Duodenal mucosa (tissue), 2 donors: ENCODE measurements around the gene ZNF385B.

Experiments
- H3K27ac ChIP-seq: one replicate; pipeline ENCODE4 v1.7.0; 2013; ENCODE audit warnings: low read depth, low read length
- H3K27me3 ChIP-seq, 2 donors: one replicate each; pipeline ENCODE4 v1.7.0; 2013; ENCODE audit warnings: low read length in 2 of 2, control low read depth in 1 of 2; ENCODE audit not compliant: insufficient read depth in 2 of 2, control insufficient read depth in 1 of 2
- H3K36me3 ChIP-seq, 2 donors: one replicate each; pipeline ENCODE4 v1.7.0; 2013; ENCODE audit warnings: low read length in 2 of 2, control low read depth in 1 of 2; ENCODE audit not compliant: insufficient read depth in 2 of 2, control insufficient read depth in 1 of 2
- H3K4me1 ChIP-seq, 2 donors: one replicate each; pipeline ENCODE4 v1.7.0; 2013; ENCODE audit warnings: low read length in 2 of 2, control low read depth in 1 of 2; ENCODE audit not compliant: insufficient read depth in 2 of 2, control insufficient read depth in 1 of 2
- H3K4me3 ChIP-seq, 2 donors: one replicate each; pipeline ENCODE4 v1.7.0; 2013; ENCODE audit warnings: low read length in 2 of 2, low read depth in 1 of 2
- H3K9ac ChIP-seq, 2 donors: one replicate each; pipeline ENCODE4 v1.7.0; 2013; ENCODE audit warnings: low read length in 2 of 2, low read depth in 1 of 2
- H3K9me3 ChIP-seq, 2 donors: one replicate each; pipeline ENCODE4 v1.7.0; 2013; ENCODE audit warnings: low read length in 2 of 2, control low read depth in 1 of 2; ENCODE audit not compliant: control insufficient read depth in 1 of 2

Gene ZNF385B

GRCh38 chr2:179429597-179429996 lies 431.8 kb downstream of the ZNF385B start:
- H3K4me1 ChIP-seq = no peaks in the 10 kb centered on the region
- H3K27ac ChIP-seq = no peak overlapping the region
- no peaks in the 10 kb centered on the region for H3K36me3 ChIP-seq
- no peak overlapping the region for H3K9ac ChIP-seq
- H3K27me3 ChIP-seq = no peaks in the 10 kb centered on the region
- H3K9me3 ChIP-seq = no peaks in the 10 kb centered on the region
- H3K4me3 ChIP-seq = no peak overlapping the region

GRCh38 chr2:179429060-179429471 lies 432.3 kb downstream of the ZNF385B start:
- Histone ChIP-seq H3K9me3 (no peaks in the 10 kb centered on the region), H3K27ac (no peak overlapping the region), H3K27me3 (no peaks in the 10 kb centered on the region), H3K4me1 (no peaks in the 10 kb centered on the region), H3K4me3 (no peak overlapping the region), H3K9ac (no peak overlapping the region), H3K36me3 (no peaks in the 10 kb centered on the region)

GRCh38 chr2:179428649-179429048 lies 432.8 kb downstream of the ZNF385B start:
- H3K4me3 ChIP-seq = no peak overlapping the region
- H3K9ac ChIP-seq = no peak overlapping the region
- no peaks in the 10 kb centered on the region for H3K36me3 ChIP-seq
- no peaks in the 10 kb centered on the region for H3K27me3 ChIP-seq
- no peaks in the 10 kb centered on the region for H3K4me1 ChIP-seq
- H3K9me3 ChIP-seq = no peaks in the 10 kb centered on the region
- H3K27ac ChIP-seq = no peak overlapping the region

- Histone ChIP-seq H3K4me1 (no peaks in the 10 kb centered on the region), H3K27ac (no peak overlapping the region), H3K9me3 (no peaks in the 10 kb centered on the region), H3K9ac (no peak overlapping the region), H3K4me3 (no peak overlapping the region), H3K36me3 (no peaks in the 10 kb centered on the region), H3K27me3 (no peaks in the 10 kb centered on the region)
Observed at GRCh38 chr2:179427065-179427464, 434.3 kb downstream of the ZNF385B start.

GRCh38 chr2:179424571-179424970 lies 436.8 kb downstream of the ZNF385B start:
- Histone ChIP-seq H3K9ac (no peak overlapping the region), H3K36me3 (no peaks in the 10 kb centered on the region), H3K4me3 (no peak overlapping the region), H3K4me1 (no peaks in the 10 kb centered on the region), H3K27ac (no peak overlapping the region), H3K27me3 (no peaks in the 10 kb centered on the region), H3K9me3 (no peaks in the 10 kb centered on the region)

- H3K27me3 ChIP-seq = no peaks in the 10 kb centered on the region
- no peak overlapping the region for H3K27ac ChIP-seq
- H3K9ac ChIP-seq = no peak overlapping the region
- H3K36me3 ChIP-seq = no peaks in the 10 kb centered on the region
- no peak overlapping the region for H3K4me3 ChIP-seq
- no peaks in the 10 kb centered on the region for H3K4me1 ChIP-seq
- no peaks in the 10 kb centered on the region for H3K9me3 ChIP-seq
Observed at GRCh38 chr2:179422037-179422643, 439.3 kb downstream of the ZNF385B start.

GRCh38 chr2:179417436-179417949 lies 443.9 kb downstream of the ZNF385B start:
- Histone ChIP-seq H3K4me1 (no peaks in the 10 kb centered on the region), H3K27me3 (no peaks in the 10 kb centered on the region), H3K36me3 (no peaks in the 10 kb centered on the region), H3K9me3 (no peaks in the 10 kb centered on the region), H3K9ac (no peak overlapping the region), H3K27ac (no peak overlapping the region), H3K4me3 (no peak overlapping the region)

GRCh38 chr2:179412112-179412511 lies 449.3 kb downstream of the ZNF385B start:
- H3K9me3 ChIP-seq = no peaks in the 10 kb centered on the region
- no peaks in the 10 kb centered on the region for H3K27me3 ChIP-seq
- H3K27ac ChIP-seq = no peak overlapping the region
- no peaks in the 10 kb centered on the region for H3K36me3 ChIP-seq
- H3K4me3 ChIP-seq = no peak overlapping the region
- no peaks in the 10 kb centered on the region for H3K4me1 ChIP-seq
- no peak overlapping the region for H3K9ac ChIP-seq

GRCh38 chr2:179410552-179411356 lies 450.7 kb downstream of the ZNF385B start:
- no peaks in the 10 kb centered on the region for H3K4me1 ChIP-seq
- H3K9ac ChIP-seq = no peak overlapping the region
- H3K9me3 ChIP-seq = no peaks in the 10 kb centered on the region
- no peaks in the 10 kb centered on the region for H3K36me3 ChIP-seq
- no peak overlapping the region for H3K27ac ChIP-seq
- no peak overlapping the region for H3K4me3 ChIP-seq
- H3K27me3 ChIP-seq = no peaks in the 10 kb centered on the region

GRCh38 chr2:179403624-179404023 lies 457.8 kb downstream of the ZNF385B start:
- Histone ChIP-seq H3K36me3 (no peaks in the 10 kb centered on the region), H3K9ac (no peak overlapping the region), H3K9me3 (no peaks in the 10 kb centered on the region), H3K27ac (no peak overlapping the region), H3K4me1 (no peaks in the 10 kb centered on the region), H3K27me3 (no peaks in the 10 kb centered on the region), H3K4me3 (no peak overlapping the region)
